ENCODE measurements around the gene IRGQ.
A peak's percentile ranks its signal among the peaks of the same experiment; 100 is the strongest.

IRGQ gene

DNA sequence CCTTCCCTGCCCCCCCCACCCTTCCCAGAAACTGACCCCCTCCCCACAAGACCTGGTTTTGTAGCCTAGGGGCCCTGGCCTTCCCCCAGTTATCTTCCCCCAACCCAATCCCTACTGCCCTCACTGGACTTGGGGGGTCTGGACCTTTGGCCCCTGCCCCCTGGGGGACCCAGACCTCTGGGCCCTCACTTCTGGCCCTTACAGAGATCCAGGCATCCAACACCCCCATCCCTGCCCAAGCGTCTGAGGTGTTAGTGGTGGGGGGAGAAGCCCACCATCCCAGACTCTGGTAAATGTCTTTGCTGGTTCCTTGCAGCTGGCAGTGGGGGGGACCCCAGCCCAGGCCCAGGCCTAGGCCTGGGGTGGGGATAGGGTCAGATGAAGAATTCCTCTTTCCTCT lies 27.0 kb upstream of the IRGQ start:
- no peaks in the 10 kb centered on the region for H3K36me3 ChIP-seq (ENCODE audit: insufficient read depth)
- H3K4me2 ChIP-seq = no peak overlapping the region
- no peak overlapping the region for H3K27ac ChIP-seq
- peaks cover 8% of the 10 kb centered on the region; the same call in 1 of the 2 replicates for H3K79me2 ChIP-seq (ENCODE audit: insufficient read depth, low read depth)
- TF ChIP-seq, protein P1, sequence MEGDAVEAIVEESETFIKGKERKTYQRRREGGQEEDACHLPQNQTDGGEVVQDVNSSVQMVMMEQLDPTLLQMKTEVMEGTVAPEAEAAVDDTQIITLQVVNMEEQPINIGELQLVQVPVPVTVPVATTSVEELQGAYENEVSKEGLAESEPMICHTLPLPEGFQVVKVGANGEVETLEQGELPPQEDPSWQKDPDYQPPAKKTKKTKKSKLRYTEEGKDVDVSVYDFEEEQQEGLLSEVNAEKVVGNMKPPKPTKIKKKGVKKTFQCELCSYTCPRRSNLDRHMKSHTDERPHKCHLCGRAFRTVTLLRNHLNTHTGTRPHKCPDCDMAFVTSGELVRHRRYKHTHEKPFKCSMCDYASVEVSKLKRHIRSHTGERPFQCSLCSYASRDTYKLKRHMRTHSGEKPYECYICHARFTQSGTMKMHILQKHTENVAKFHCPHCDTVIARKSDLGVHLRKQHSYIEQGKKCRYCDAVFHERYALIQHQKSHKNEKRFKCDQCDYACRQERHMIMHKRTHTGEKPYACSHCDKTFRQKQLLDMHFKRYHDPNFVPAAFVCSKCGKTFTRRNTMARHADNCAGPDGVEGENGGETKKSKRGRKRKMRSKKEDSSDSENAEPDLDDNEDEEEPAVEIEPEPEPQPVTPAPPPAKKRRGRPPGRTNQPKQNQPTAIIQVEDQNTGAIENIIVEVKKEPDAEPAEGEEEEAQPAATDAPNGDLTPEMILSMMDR (conservative IDR thresholded peaks at IDR 0.05; ENCODE audit: low read depth, low read length) = no peak
- H3K27me3 ChIP-seq (ENCODE audit: insufficient read depth, low read depth) = no peaks in the 10 kb centered on the region
- H4K20me1 ChIP-seq (ENCODE audit: insufficient read depth) = no peaks in the 10 kb centered on the region
- H3K9ac ChIP-seq = no peak overlapping the region
- H3K4me3 ChIP-seq (IDR thresholded peaks at IDR 0.05; ENCODE audit: insufficient read depth, low read depth, low read length) = no peak overlapping the region
- no peak overlapping the region for H2AFZ ChIP-seq (ENCODE audit: low read depth)
- H3K4me1 ChIP-seq (ENCODE audit: low read depth, poor library complexity, severe bottlenecking) = peaks cover 16% of the 10 kb centered on the region

DNA sequence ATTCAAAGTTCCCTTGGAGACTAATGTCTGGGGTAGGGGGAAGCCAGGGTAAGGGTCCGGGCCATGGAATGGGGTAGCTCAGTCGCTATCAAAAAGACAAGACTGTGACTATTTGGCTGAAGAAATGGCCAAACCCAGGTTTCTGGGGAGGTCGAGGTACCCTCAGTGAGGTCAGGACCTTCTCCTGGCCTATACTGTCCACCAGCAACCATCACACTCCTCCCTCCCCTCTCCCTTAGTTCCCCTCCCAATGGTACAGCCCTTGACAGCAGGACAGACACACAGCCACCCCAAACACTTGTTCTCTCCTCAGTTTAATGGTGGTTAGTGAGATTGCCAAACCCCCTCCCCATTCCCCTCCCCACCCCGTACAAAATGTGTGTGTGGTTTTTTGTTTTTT lies 26.1 kb upstream of the IRGQ start:
- H3K4me3 ChIP-seq (IDR thresholded peaks at IDR 0.05; ENCODE audit: insufficient read depth, low read depth, low read length) = no peak overlapping the region
- no peaks in the 10 kb centered on the region for H3K36me3 ChIP-seq (ENCODE audit: insufficient read depth)
- no peak overlapping the region for H2AFZ ChIP-seq (ENCODE audit: low read depth)
- H3K4me2 ChIP-seq = no peak overlapping the region
- H3K4me1 ChIP-seq (ENCODE audit: low read depth, poor library complexity, severe bottlenecking) = peaks cover 16% of the 10 kb centered on the region
- H4K20me1 ChIP-seq (ENCODE audit: insufficient read depth) = no peaks in the 10 kb centered on the region
- H3K79me2 ChIP-seq (ENCODE audit: insufficient read depth, low read depth) = peaks cover 13% of the 10 kb centered on the region; the same call in 1 of the 2 replicates
- H3K27me3 ChIP-seq (ENCODE audit: insufficient read depth, low read depth) = no peaks in the 10 kb centered on the region
- TF ChIP-seq, protein P1 (conservative IDR thresholded peaks at IDR 0.05; ENCODE audit: low read depth, low read length) = no peak
- no peak overlapping the region for H3K27ac ChIP-seq
- no peak overlapping the region for H3K9ac ChIP-seq

DNA sequence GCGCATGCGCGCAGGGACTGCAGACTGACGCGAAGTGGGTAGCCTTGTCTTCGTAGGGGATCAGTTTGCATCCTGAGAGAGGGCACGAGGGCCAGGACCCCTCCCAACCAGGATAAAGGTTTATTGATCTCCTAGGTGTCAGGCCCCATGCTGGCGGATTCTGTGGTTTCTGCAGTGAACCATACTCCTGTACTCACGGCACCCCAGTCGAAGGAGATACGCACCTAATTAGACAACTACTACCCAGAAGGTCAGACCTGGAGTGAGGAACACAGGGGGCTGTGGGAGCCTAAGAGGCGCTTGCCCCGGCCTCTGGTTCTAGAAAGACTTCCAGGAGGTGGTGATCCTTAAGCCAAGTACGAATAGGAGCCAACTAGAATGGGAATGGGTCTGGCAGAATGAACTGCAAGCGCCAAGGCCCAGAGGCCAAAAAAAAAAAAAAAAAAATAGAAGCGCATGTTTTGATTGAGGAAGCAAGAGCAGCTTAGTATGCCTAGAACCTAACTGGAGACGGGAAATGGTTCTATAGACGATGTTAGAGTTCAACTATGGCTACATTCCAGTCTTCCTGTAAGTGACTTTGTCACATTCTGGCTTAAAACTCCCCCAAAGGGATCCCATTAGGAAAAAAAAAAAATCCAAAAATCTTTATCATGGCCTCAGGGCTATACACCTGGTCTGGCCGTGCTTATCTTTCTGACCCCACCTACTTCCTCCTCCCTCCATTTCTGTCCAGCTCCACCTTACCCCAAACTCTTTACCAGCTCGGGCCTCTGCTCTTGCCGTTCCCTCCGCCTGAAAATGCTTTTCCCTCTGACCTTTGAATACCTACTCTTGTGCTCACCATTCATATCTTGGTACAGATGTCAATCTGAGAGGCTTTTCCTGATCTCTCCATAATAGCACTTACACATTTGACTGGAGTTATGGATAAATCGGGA lies 24.4 kb upstream of the IRGQ start:
- H3K36me3 ChIP-seq (ENCODE audit: insufficient read depth) = no peaks in the 10 kb centered on the region
- H2AFZ ChIP-seq (ENCODE audit: low read depth) = peak overlapping the region; percentile 78
- H3K9ac ChIP-seq = peak overlapping the region; percentile 70; the same call in 1 of the 2 replicates
- no peaks in the 10 kb centered on the region for H3K27me3 ChIP-seq (ENCODE audit: insufficient read depth, low read depth)
- no peak overlapping the region for H3K4me3 ChIP-seq (IDR thresholded peaks at IDR 0.05; ENCODE audit: insufficient read depth, low read depth, low read length)
- H3K79me2 ChIP-seq (ENCODE audit: insufficient read depth, low read depth) = peaks cover 13% of the 10 kb centered on the region; the same call in 1 of the 2 replicates
- H3K27ac ChIP-seq = peak overlapping the region; percentile 76; the same call in 1 of the 2 replicates
- TF ChIP-seq, protein P1 (conservative IDR thresholded peaks at IDR 0.05; ENCODE audit: low read depth, low read length) = no peak
- H3K4me2 ChIP-seq = peak overlapping the region; percentile 69
- H3K4me1 ChIP-seq (ENCODE audit: low read depth, poor library complexity, severe bottlenecking) = peaks cover 16% of the 10 kb centered on the region
- H4K20me1 ChIP-seq (ENCODE audit: insufficient read depth) = no peaks in the 10 kb centered on the region

DNA sequence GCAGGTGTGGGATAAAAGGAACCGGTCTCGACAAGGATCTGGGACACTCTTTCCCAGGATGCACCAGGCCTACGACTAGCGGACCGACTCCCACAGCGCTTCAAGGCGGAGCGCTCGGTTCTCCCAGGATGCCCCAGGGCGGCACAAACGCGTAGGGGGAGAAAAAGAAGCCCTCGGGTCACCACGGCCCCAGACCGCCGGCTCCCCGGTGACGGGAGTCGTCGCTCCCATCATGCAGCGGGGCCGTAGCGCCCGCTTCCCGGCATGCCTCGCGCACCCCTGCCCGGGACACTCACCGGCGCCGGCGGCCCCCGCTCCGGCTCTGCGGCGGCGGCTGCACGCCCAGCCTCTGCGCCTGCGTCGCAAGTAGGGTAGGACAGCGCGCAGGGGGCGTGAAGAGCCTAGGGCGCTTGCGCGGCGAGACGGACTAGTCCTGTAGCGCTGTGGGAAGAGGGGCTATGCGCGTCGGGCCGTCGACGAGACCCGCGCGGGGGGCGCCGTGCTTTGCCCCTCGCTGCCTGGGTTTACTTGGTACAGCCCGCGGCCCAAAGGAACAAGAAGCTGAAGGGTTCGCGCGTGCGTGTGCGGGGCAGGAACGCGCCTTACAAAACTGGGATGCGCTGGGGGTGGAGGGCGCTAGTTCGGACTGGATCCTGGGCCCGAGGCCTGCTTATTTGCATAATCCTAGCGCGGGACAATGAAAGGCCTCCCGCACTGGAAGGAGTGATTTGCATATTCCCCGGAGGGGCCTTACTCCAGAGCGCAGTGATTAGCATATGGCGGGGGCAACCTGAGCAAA lies 23.5 kb upstream of the IRGQ start, which contains the start of gene ZNF428:
ZNF428 (minus strand) TSS at position 368 of the 799 bp plus-strand sequence. CDS start 5,325 bp downstream, outside the sequence.
- Histone ChIP-seq H3K4me3 (IDR thresholded peaks at IDR 0.05; ENCODE audit: insufficient read depth, low read depth, low read length) (no peak within 1 kb of the TSS), H3K4me1 (ENCODE audit: low read depth, poor library complexity, severe bottlenecking) (peaks cover 13% of the 10 kb centered on the region), H3K9ac (peak within 1 kb of the TSS; percentile 70), H3K79me2 (ENCODE audit: insufficient read depth, low read depth) (peaks cover 13% of the 10 kb centered on the region; the same call in 1 of the 2 replicates), H2AFZ (ENCODE audit: low read depth) (peak within 1 kb of the TSS; percentile 78), H3K27ac (peak within 1 kb of the TSS; percentile 76), H3K4me2 (peak within 1 kb of the TSS; percentile 76), H4K20me1 (ENCODE audit: insufficient read depth) (no peaks in the 10 kb centered on the region), H3K27me3 (ENCODE audit: insufficient read depth, low read depth) (no peaks in the 10 kb centered on the region), H3K36me3 (ENCODE audit: insufficient read depth) (no peaks in the 10 kb centered on the region)
- TF ChIP-seq, protein P1 (conservative IDR thresholded peaks at IDR 0.05; ENCODE audit: low read depth, low read length) = no peak

Measured in KMS-11 (cell line).